Left colon (tissue), 2 donors: ENCODE data around the gene RPUSD4. TPM values are rescaled to one million over a fixed set of nuclear protein-coding genes. Genes with fewer than 3 reads are reported as not detected.

Experiments used
- total RNA-seq, 2 donors: library from RNA; stranded (reverse); fragmentation: NEBNext Ultra II Directional; extraction: Animal tissue kit (Norgen Biotek cat#: 25700); gene quantifications; one replicate each; pipeline ENCODE4 v1.2.1, GENCODE V29; 2021
- donor health status: DM: no; HTN: no; CAD: no.
- donor health status: DM: yes; HTN: yes; CAD: no.

Gene RPUSD4
- total RNA-seq, 2 donors from 2014 or later = 15.9 to 16.1 TPM

Other genes starting within 250 kb of the RPUSD4 start
- 1 to 10 TPM; 2.9 to 10.0 TPM for gene CDON, start 148.8 kb downstream of the RPUSD4 start, total RNA-seq
- gene FAM118B, start 132 bp upstream of the RPUSD4 start, total RNA-seq = 10 to 100 TPM; 47.4 to 61.7 TPM
- gene SRPRA, start 57.2 kb upstream of the RPUSD4 start, total RNA-seq = 10 to 100 TPM; 75.5 to 82.6 TPM
- gene FOXRED1, start 57.5 kb upstream of the RPUSD4 start, total RNA-seq = 10 to 100 TPM; 25.5 to 35.7 TPM
- gene TIRAP, start 71.4 kb upstream of the RPUSD4 start, total RNA-seq = 10 to 100 TPM; 17.0 to 22.7 TPM
- 10 to 100 TPM; 10.9 to 21.9 TPM for gene DCPS, start 92.4 kb upstream of the RPUSD4 start, total RNA-seq
- 100 to 1,000 TPM; 181 to 536 TPM for gene ST3GAL4, start 144.0 kb upstream of the RPUSD4 start, total RNA-seq